Transverse colon (tissue), 4 donors: ENCODE measurements around the gene CHRNE.

Experiments used
- POLR2A ChIP-seq: fragments of 450-650 bp; IDR thresholded peaks from one replicate; pipeline ENCODE4 v1.6.1; 2016; ENCODE audit warnings: antibody characterized with exemption, mild to moderate bottlenecking, moderate library complexity
- POLR2AphosphoS5 ChIP-seq, 3 donors: sonication (generic); formaldehyde crosslinking; IDR thresholded peaks; one replicate each; pipeline ENCODE4 v1.6.1; 2016; ENCODE audit warnings: antibody characterized with exemption in 3 of 3
- TF ChIP-seq, protein P1 (sequence below), 5 experiments: fragments of 200-600 bp in 3 of 5; fragments of 450-650 bp in 2 of 5; sonication (generic) in 3 of 5; IDR thresholded peaks; 1 replicate in 2 of 5; 2 replicates in 3 of 5; pipeline ENCODE4 v1.5.1; 2016 to 2017; ENCODE audit warnings: antibody characterized with exemption in 5 of 5, inconsistent platforms in 3 of 5, mild to moderate bottlenecking in 2 of 5, moderate library complexity in 1 of 5

DNA sequence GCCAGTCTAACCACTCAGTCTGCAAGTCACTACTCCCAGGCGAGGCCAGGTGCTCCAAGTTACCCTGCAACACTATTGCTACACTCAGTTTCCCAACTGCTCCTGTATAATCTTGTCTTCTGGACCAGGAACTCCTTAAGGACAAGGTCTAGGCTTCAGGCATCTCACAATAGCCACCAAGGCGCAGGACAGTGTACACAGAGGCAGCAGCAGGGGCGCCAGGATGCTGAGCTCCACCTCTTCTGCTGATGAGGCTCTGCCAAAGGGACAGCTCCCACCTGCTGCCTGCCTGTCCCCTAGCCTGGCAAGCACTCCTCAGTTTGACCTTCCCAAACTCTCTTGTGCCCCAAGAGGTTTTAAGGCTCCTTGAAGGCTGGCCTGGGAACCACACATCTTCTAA is 33.5 kb upstream of the CHRNE start:
- TF ChIP-seq POLR2AphosphoS5 (IDR thresholded peaks at IDR 0.05): no peak
- TF ChIP-seq, protein P1, sequence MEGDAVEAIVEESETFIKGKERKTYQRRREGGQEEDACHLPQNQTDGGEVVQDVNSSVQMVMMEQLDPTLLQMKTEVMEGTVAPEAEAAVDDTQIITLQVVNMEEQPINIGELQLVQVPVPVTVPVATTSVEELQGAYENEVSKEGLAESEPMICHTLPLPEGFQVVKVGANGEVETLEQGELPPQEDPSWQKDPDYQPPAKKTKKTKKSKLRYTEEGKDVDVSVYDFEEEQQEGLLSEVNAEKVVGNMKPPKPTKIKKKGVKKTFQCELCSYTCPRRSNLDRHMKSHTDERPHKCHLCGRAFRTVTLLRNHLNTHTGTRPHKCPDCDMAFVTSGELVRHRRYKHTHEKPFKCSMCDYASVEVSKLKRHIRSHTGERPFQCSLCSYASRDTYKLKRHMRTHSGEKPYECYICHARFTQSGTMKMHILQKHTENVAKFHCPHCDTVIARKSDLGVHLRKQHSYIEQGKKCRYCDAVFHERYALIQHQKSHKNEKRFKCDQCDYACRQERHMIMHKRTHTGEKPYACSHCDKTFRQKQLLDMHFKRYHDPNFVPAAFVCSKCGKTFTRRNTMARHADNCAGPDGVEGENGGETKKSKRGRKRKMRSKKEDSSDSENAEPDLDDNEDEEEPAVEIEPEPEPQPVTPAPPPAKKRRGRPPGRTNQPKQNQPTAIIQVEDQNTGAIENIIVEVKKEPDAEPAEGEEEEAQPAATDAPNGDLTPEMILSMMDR (IDR thresholded peaks at IDR 0.05): no peak
- TF ChIP-seq POLR2A: no peak
